Astrocyte (in vitro differentiated cells and primary cell): ENCODE results near the gene CD81.

Source experiments
- EZH2 ChIP-seq: IDR thresholded peaks from 2 replicates; pipeline ENCODE4 v1.6.1; 2012; ENCODE audit warnings: mild to moderate bottlenecking, low read length, inconsistent platforms; ENCODE audit not compliant: insufficient read depth
- TF ChIP-seq, protein P1 (sequence below): IDR thresholded peaks from 2 replicates; pipeline ENCODE4 v1.5.1; 2011; ENCODE audit warnings: low read depth, mild to moderate bottlenecking, inconsistent platforms, low read length, moderate library complexity; ENCODE audit not compliant: insufficient read depth

DNA sequence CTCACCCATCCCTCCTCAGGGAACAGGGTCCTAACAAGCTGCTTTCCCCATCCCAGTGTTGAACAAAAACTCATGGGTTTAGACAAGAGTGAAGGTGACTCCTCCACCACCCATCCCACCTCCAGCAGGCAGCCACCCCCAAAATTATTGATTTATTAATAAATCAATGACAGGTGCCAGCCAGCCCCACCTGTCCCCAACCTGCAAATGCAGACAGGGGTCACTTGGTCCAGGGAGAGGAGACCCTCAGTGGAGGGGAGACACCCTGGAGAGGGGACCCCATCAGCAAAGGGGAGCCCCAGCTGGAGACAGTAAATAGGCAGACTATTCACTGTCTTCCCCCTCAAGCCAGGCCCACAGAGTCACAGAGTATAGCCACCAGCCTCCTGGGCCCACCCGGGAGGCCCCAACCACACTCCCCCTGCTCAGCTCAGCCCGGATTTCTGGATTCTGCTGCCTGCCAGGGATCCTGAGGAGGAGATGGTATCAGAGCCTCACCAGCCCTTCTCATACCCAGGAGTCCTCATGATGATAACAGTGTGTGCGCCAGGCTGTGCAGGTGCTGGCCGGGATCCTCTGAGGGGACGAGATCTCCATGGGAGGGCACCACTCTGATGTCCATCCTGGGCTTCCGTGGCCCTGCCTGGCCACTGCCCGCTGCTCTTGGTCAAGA lies 8.8 kb upstream of the CD81 start:
- no peak for TF ChIP-seq EZH2
- TF ChIP-seq, protein P1, sequence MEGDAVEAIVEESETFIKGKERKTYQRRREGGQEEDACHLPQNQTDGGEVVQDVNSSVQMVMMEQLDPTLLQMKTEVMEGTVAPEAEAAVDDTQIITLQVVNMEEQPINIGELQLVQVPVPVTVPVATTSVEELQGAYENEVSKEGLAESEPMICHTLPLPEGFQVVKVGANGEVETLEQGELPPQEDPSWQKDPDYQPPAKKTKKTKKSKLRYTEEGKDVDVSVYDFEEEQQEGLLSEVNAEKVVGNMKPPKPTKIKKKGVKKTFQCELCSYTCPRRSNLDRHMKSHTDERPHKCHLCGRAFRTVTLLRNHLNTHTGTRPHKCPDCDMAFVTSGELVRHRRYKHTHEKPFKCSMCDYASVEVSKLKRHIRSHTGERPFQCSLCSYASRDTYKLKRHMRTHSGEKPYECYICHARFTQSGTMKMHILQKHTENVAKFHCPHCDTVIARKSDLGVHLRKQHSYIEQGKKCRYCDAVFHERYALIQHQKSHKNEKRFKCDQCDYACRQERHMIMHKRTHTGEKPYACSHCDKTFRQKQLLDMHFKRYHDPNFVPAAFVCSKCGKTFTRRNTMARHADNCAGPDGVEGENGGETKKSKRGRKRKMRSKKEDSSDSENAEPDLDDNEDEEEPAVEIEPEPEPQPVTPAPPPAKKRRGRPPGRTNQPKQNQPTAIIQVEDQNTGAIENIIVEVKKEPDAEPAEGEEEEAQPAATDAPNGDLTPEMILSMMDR: no peak
